HT1080 (cell line): ENCODE results near the gene GSDMA. TPM values are rescaled to one million over a fixed set of nuclear protein-coding genes. Genes with fewer than 3 reads are reported as not detected.
"Not testable (repeated sequence)": the region's sequence is repeated elsewhere in the genome, so short reads cannot be mapped to it uniquely, and the experiment has no call there.

ENCODE experiments used
- DNase-seq: peaks from one replicate; pipeline ENCODE4 v3.0.0-alpha.2; 2015; ENCODE audit warnings: low read depth
- total RNA-seq: library from RNA; depleted of rRNA; stranded (reverse); fragments of >200 nt; shearing (Covaris generic); gene quantifications from 2 replicates; pipeline ENCODE4 v1.2.3, GENCODE V29; 2014

GSDMA gene
- total RNA-seq, 1 experiment from 2014 or later, result not detected

GRCh38 chr17:39996162-39996561 lies 33.4 kb downstream of the GSDMA start:
- DNase-seq, result no peak

GRCh38 chr17:39996800-39997199 lies 34.0 kb downstream of the GSDMA start:
- DNase-seq, result no peak

GRCh38 chr17:39997543-39997942 lies 34.7 kb downstream of the GSDMA start:
- DNase-seq, result no peak

- no peak for DNase-seq
Observed at GRCh38 chr17:39999067-39999466, 36.3 kb downstream of the GSDMA start.

GRCh38 chr17:40000161-40000560 lies 37.4 kb downstream of the GSDMA start:
- DNase-seq, result no peak

GRCh38 chr17:40001335-40001734 lies 38.5 kb downstream of the GSDMA start:
- DNase-seq, result not testable (repeated sequence)

GRCh38 chr17:40004072-40004471 lies 41.3 kb downstream of the GSDMA start:
- no peak for DNase-seq

- DNase-seq, result no peak
Observed at GRCh38 chr17:40004712-40005111, 41.9 kb downstream of the GSDMA start.

GRCh38 chr17:40005520-40005919 lies 42.7 kb downstream of the GSDMA start:
- no peak for DNase-seq

GRCh38 chr17:40010946-40011500 lies 48.2 kb downstream of the GSDMA start:
- not testable (repeated sequence) for DNase-seq

- DNase-seq, result not testable (repeated sequence)
Observed at GRCh38 chr17:40012017-40012647, 49.3 kb downstream of the GSDMA start.

- DNase-seq, result no peak
Observed at GRCh38 chr17:40014375-40014980, 51.7 kb downstream of the GSDMA start.

- DNase-seq, result no peak
Observed at GRCh38 chr17:40015005-40015997, 52.5 kb downstream of the GSDMA start, which contains the start of gene CSF3. Gene CSF3, plus strand, starts transcription at chr17:40015440. Its CDS starts 35 bp downstream, at chr17:40015475.

- no peak for DNase-seq
Observed at GRCh38 chr17:40015998-40016985, 53.5 kb downstream of the GSDMA start.

- no peak for DNase-seq
Observed at GRCh38 chr17:40017422-40018080, 54.7 kb downstream of the GSDMA start.

- DNase-seq, result no peak
Observed at GRCh38 chr17:40018211-40019121, 55.7 kb downstream of the GSDMA start.

GRCh38 chr17:40019140-40019991 lies 56.6 kb downstream of the GSDMA start:
- DNase-seq, result peak; percentile 41

- no peak for DNase-seq
Observed at GRCh38 chr17:40020146-40020545, 57.3 kb downstream of the GSDMA start.
